Osteoblast (primary cell): Measurements from ENCODE around the gene ITGB1. TPM values are rescaled to one million over a fixed set of nuclear protein-coding genes. Genes with fewer than 3 reads are reported as not detected.

Experiments
- DNase-seq: peaks from one replicate; pipeline ENCODE4 v3.0.0; 2011; ENCODE audit warnings: low spot score, mixed read lengths; ENCODE audit not compliant: insufficient read length; ENCODE audit errors: missing footprints
- H2AFZ ChIP-seq: 2 replicates; pipeline ENCODE4 v1.6.0; 2011; ENCODE audit warnings: mild to moderate bottlenecking, low read length
- H3K27ac ChIP-seq: 2 replicates; pipeline ENCODE4 v1.5.1; 2011; ENCODE audit warnings: mild to moderate bottlenecking, low read depth, low read length, moderate library complexity
- H3K27me3 ChIP-seq: 2 replicates; pipeline ENCODE4 v1.6.0; 2012; ENCODE audit warnings: mild to moderate bottlenecking, control low read depth, inconsistent platforms, low read length, moderate library complexity; ENCODE audit not compliant: insufficient read depth
- H3K36me3 ChIP-seq: 2 replicates; pipeline ENCODE4 v1.5.1; 2011; ENCODE audit warnings: mild to moderate bottlenecking, low read length, control low read depth, moderate library complexity; ENCODE audit not compliant: insufficient read depth
- H3K4me1 ChIP-seq: 2 replicates; pipeline ENCODE4 v1.5.1; 2011; ENCODE audit warnings: mild to moderate bottlenecking, low read length, control low read depth, moderate library complexity; ENCODE audit not compliant: insufficient read depth
- H3K4me2 ChIP-seq: 2 replicates; pipeline ENCODE4 v1.6.0; 2011; ENCODE audit warnings: mild to moderate bottlenecking, low read length; ENCODE audit not compliant: insufficient read depth
- H3K4me3 ChIP-seq: fragments of 200-600 bp; sonication (generic); 3 replicates; pipeline ENCODE4 v1.5.1; 2012; ENCODE audit warnings: mild to moderate bottlenecking, low read length, inconsistent platforms; ENCODE audit not compliant: insufficient read depth
- H3K79me2 ChIP-seq: 2 replicates; pipeline ENCODE4 v1.6.0; 2012; ENCODE audit warnings: mild to moderate bottlenecking, low read length, control low read depth, inconsistent platforms; ENCODE audit not compliant: insufficient read depth
- H3K9me3 ChIP-seq: 2 replicates; pipeline ENCODE4 v1.5.1; 2011; ENCODE audit warnings: low read depth, low read length, control low read depth
- H4K20me1 ChIP-seq: 2 replicates; pipeline ENCODE4 v1.6.0; 2012; ENCODE audit warnings: mild to moderate bottlenecking, low read length, control low read depth; ENCODE audit not compliant: insufficient read depth
- CTCF ChIP-seq: IDR thresholded peaks from 2 replicates; pipeline ENCODE4 v1.5.1; 2011; ENCODE audit warnings: mild to moderate bottlenecking, low read depth, low read length, moderate library complexity; ENCODE audit errors: extremely low read depth
- total RNA-seq: library from RNA; depleted of rRNA; stranded (reverse); fragments of >200 nt; gene quantifications from 2 replicates; pipeline ENCODE4 v1.2.3, GENCODE V29; 2012

The ITGB1 gene
- total RNA-seq, 1 donor, result 1,742 TPM

- H3K79me2 ChIP-seq, result no peaks in the 10 kb centered on the region
- no peaks in the 10 kb centered on the region for H3K36me3 ChIP-seq
- H3K4me2 ChIP-seq, result no peak overlapping the region
- peak; percentile 53 for DNase-seq
- no peak for TF ChIP-seq CTCF
- H3K9me3 ChIP-seq, result no peaks in the 10 kb centered on the region
- H4K20me1 ChIP-seq, result no peaks in the 10 kb centered on the region
- H3K4me1 ChIP-seq, result no peaks in the 10 kb centered on the region
- H2AFZ ChIP-seq, result no peak overlapping the region
- H3K4me3 ChIP-seq, result no peak overlapping the region
- no peaks in the 10 kb centered on the region for H3K27me3 ChIP-seq
- H3K27ac ChIP-seq, result no peak overlapping the region
Observed at GRCh38 chr10:32888161-32888927, 69.7 kb downstream of the ITGB1 start.

- H3K9me3 ChIP-seq, result no peaks in the 10 kb centered on the region
- H3K4me3 ChIP-seq, result no peak overlapping the region
- no peaks in the 10 kb centered on the region for H3K36me3 ChIP-seq
- no peak overlapping the region for H2AFZ ChIP-seq
- peak; percentile 14 for DNase-seq
- no peaks in the 10 kb centered on the region for H3K27me3 ChIP-seq
- H3K27ac ChIP-seq, result no peak overlapping the region
- no peak for TF ChIP-seq CTCF
- no peaks in the 10 kb centered on the region for H4K20me1 ChIP-seq
- no peaks in the 10 kb centered on the region for H3K4me1 ChIP-seq
- H3K79me2 ChIP-seq, result no peaks in the 10 kb centered on the region
- no peak overlapping the region for H3K4me2 ChIP-seq
Observed at GRCh38 chr10:32887481-32887880, 70.5 kb downstream of the ITGB1 start.

GRCh38 chr10:32882076-32882475 lies 76.0 kb downstream of the ITGB1 start:
- no peaks in the 10 kb centered on the region for H3K36me3 ChIP-seq
- H3K9me3 ChIP-seq, result no peaks in the 10 kb centered on the region
- H4K20me1 ChIP-seq, result no peaks in the 10 kb centered on the region
- H3K27me3 ChIP-seq, result no peaks in the 10 kb centered on the region
- no peak overlapping the region for H3K4me3 ChIP-seq
- no peak overlapping the region for H3K27ac ChIP-seq
- H2AFZ ChIP-seq, result no peak overlapping the region
- no peaks in the 10 kb centered on the region for H3K4me1 ChIP-seq
- no peak overlapping the region for H3K4me2 ChIP-seq
- TF ChIP-seq CTCF, result no peak
- H3K79me2 ChIP-seq, result no peaks in the 10 kb centered on the region
- no peak for DNase-seq

GRCh38 chr10:32878646-32879045 lies 79.4 kb downstream of the ITGB1 start:
- Histone ChIP-seq H3K4me1 (no peaks in the 10 kb centered on the region), H3K79me2 (no peaks in the 10 kb centered on the region), H4K20me1 (no peaks in the 10 kb centered on the region), H3K27ac (no peak overlapping the region), H3K27me3 (no peaks in the 10 kb centered on the region), H3K36me3 (no peaks in the 10 kb centered on the region), H2AFZ (no peak overlapping the region), H3K4me3 (no peak overlapping the region), H3K4me2 (no peak overlapping the region), H3K9me3 (no peaks in the 10 kb centered on the region)
- TF ChIP-seq CTCF, result no peak
- no peak for DNase-seq
